H1 (cell line): ENCODE data around the gene HDAC9. TPM values are rescaled to one million over a fixed set of nuclear protein-coding genes. Genes with fewer than 3 reads are reported as not detected.

Experiments used
- CTCF ChIA-PET: fragments of 300-600 bp; sonication (Branson Sonifier 250); formaldehyde crosslinking; loops from one replicate; lab custom pipeline; 2021; ENCODE audit not compliant: partially characterized antibody; lab: Charles Lee
- POLR2A ChIA-PET: fragments of 300-600 bp; sonication (Branson Sonifier 250); formaldehyde crosslinking; loops from one replicate; lab custom pipeline; 2021; ENCODE audit warnings: inconsistent platforms; ENCODE audit not compliant: partially characterized antibody; lab: Charles Lee
- DNase-seq, 2 experiments: peaks; one replicate each; pipeline versions ENCODE4 v3.0.0 to v3.0.0-alpha.2; 2010 to 2022; ENCODE audit warnings: low spot score in 2 of 2, low read depth in 1 of 2, mixed read lengths in 1 of 2
- FAIRE-seq: peaks from 2 replicates; lab custom pipeline; 2011; peaks lifted over from hg19 to GRCh38; lab: Jason Lieb, UNC
- H2AFZ ChIP-seq: 2 replicates; pipeline ENCODE4 v1.8.1; 2012; ENCODE audit warnings: low read length, inconsistent platforms
- H2AK5ac ChIP-seq: 2 replicates; pipeline ENCODE4 v1.6.1; 2013; ENCODE audit warnings: low read depth, low read length
- H2BK120ac ChIP-seq: replicated peaks from 2 replicates; pipeline ENCODE3; 2013; ENCODE audit warnings: low read depth, low read length, inconsistent platforms
- H2BK12ac ChIP-seq: 2 replicates; pipeline ENCODE4 v1.6.1; 2013; ENCODE audit warnings: low read depth, low read length
- H2BK15ac ChIP-seq: 2 replicates; pipeline ENCODE4 v1.6.1; 2013; ENCODE audit warnings: low read length
- H2BK20ac ChIP-seq: 2 replicates; pipeline ENCODE4 v1.6.1; 2013; ENCODE audit warnings: low read length
- H2BK5ac ChIP-seq: 2 replicates; pipeline ENCODE4 v1.6.1; 2013; ENCODE audit warnings: low read depth, low read length
- H3K14ac ChIP-seq: 2 replicates; pipeline ENCODE4 v1.6.1; 2013; ENCODE audit warnings: inconsistent platforms; ENCODE audit not compliant: insufficient read length
- H3K18ac ChIP-seq: 2 replicates; pipeline ENCODE4 v1.6.1; 2013; ENCODE audit warnings: low read length; ENCODE audit errors: extremely low read depth
- H3K23ac ChIP-seq: 2 replicates; pipeline ENCODE4 v1.6.1; 2013; ENCODE audit warnings: inconsistent platforms; ENCODE audit not compliant: insufficient read length
- H3K23me2 ChIP-seq: 2 replicates; pipeline ENCODE4 v1.6.1; 2013; ENCODE audit warnings: low read depth, low read length
- H3K27ac ChIP-seq: 2 replicates; pipeline ENCODE4 v1.6.1; 2011; ENCODE audit warnings: low read depth, low read length, inconsistent platforms
- H3K27me3 ChIP-seq, 4 experiments: replicated peaks in 1 of 4; 1 replicate in 1 of 4; 2 replicates in 3 of 4; pipeline versions ENCODE4 v1.6.1 to v1.8.1; 2011 to 2013; ENCODE audit warnings: low read length in 3 of 4, mild to moderate bottlenecking in 3 of 4, inconsistent platforms in 2 of 4, mixed read lengths in 2 of 4, moderate library complexity in 1 of 4; ENCODE audit not compliant: control insufficient read depth in 3 of 4, insufficient read depth in 3 of 4; ENCODE audit errors: extremely low read depth in 1 of 4
- H3K36me3 ChIP-seq, 4 experiments: 2 replicates each; pipeline versions ENCODE4 v1.6.1 to v1.8.1; 2011 to 2013; ENCODE audit warnings: mild to moderate bottlenecking in 4 of 4, low read length in 3 of 4, moderate library complexity in 2 of 4, control low read depth in 1 of 4, inconsistent platforms in 1 of 4; ENCODE audit not compliant: insufficient read depth in 4 of 4, control insufficient read depth in 2 of 4
- H3K4ac ChIP-seq: replicated peaks from 2 replicates; pipeline ENCODE3; 2013; ENCODE audit warnings: low read length, low read depth, mixed read lengths, inconsistent platforms; ENCODE audit not compliant: insufficient read length
- H3K4me1 ChIP-seq, 4 experiments: replicated peaks in 1 of 4; 1 replicate in 1 of 4; 2 replicates in 3 of 4; pipeline versions ENCODE4 v1.6.1 to v1.8.1; 2011 to 2013; ENCODE audit warnings: low read length in 3 of 4, inconsistent platforms in 2 of 4, mixed read lengths in 1 of 4; ENCODE audit not compliant: insufficient read depth in 4 of 4, control insufficient read depth in 3 of 4
- H3K4me2 ChIP-seq, 2 experiments: 2 replicates each; pipeline versions ENCODE4 v1.6.1 to v1.8.1; 2011 to 2013; ENCODE audit warnings: low read depth in 2 of 2, low read length in 2 of 2, control low read depth in 1 of 2, inconsistent platforms in 1 of 2, mild to moderate bottlenecking in 1 of 2; ENCODE audit not compliant: insufficient read depth in 1 of 2
- H3K4me3 ChIP-seq, 4 experiments: fragments of 200-600, 300-600 bp in 1 of 4; sonication (generic), shearing (Covaris generic), sonication (Bioruptor Twin) in 1 of 4; 2 replicates each; pipeline versions ENCODE4 v1.5.1 to v1.8.1; 2011 to 2016; ENCODE audit warnings: low read length in 4 of 4, low read depth in 3 of 4, control low read depth in 2 of 4, inconsistent platforms in 2 of 4, mild to moderate bottlenecking in 2 of 4, mixed read lengths in 1 of 4, moderate library complexity in 1 of 4; ENCODE audit not compliant: insufficient read depth in 2 of 4; ENCODE audit errors: extremely low read depth in 1 of 4
- H3K56ac ChIP-seq: replicated peaks from 2 replicates; pipeline ENCODE3; 2013; ENCODE audit warnings: low read depth, mild to moderate bottlenecking, mixed read lengths, low read length, inconsistent platforms; ENCODE audit not compliant: insufficient read length
- H3K79me1 ChIP-seq: 2 replicates; pipeline ENCODE4 v1.6.1; 2013; ENCODE audit warnings: low read depth, low read length, control low read depth
- H3K79me2 ChIP-seq, 2 experiments: 2 replicates each; pipeline versions ENCODE4 v1.6.1 to v1.8.1; 2012 to 2013; ENCODE audit warnings: low read length in 2 of 2, mild to moderate bottlenecking in 2 of 2, inconsistent platforms in 1 of 2; ENCODE audit not compliant: insufficient read depth in 2 of 2, control insufficient read depth in 1 of 2
- H3K9ac ChIP-seq, 4 experiments: replicated peaks in 1 of 4; 1 replicate in 1 of 4; 2 replicates in 3 of 4; pipeline versions ENCODE4 v1.6.1 to v1.8.1; 2011 to 2013; ENCODE audit warnings: low read depth in 3 of 4, low read length in 3 of 4, control low read depth in 2 of 4, mild to moderate bottlenecking in 2 of 4, moderate library complexity in 2 of 4, inconsistent platforms in 1 of 4; ENCODE audit errors: extremely low read depth in 1 of 4
- H3K9me3 ChIP-seq, 2 experiments: 2 replicates each; pipeline versions ENCODE4 v1.6.1 to v1.8.1; 2012 to 2013; ENCODE audit warnings: mild to moderate bottlenecking in 2 of 2, moderate library complexity in 2 of 2, control low read depth in 1 of 2, inconsistent platforms in 1 of 2, low read depth in 1 of 2, low read length in 1 of 2, mixed read lengths in 1 of 2; ENCODE audit not compliant: insufficient read depth in 2 of 2
- H4K20me1 ChIP-seq, 2 experiments: replicated peaks in 1 of 2; 2 replicates each; pipeline versions ENCODE3 to v1.8.1; 2011 to 2013; ENCODE audit warnings: inconsistent platforms in 2 of 2, low read length in 2 of 2, mild to moderate bottlenecking in 1 of 2; ENCODE audit not compliant: insufficient read depth in 2 of 2, control insufficient read depth in 1 of 2
- H4K5ac ChIP-seq: 2 replicates; pipeline ENCODE4 v1.6.1; 2013; ENCODE audit warnings: low read length, low read depth, mixed read lengths, inconsistent platforms; ENCODE audit not compliant: insufficient read length
- H4K8ac ChIP-seq: 2 replicates; pipeline ENCODE4 v1.8.0; 2013; ENCODE audit warnings: mild to moderate bottlenecking, moderate library complexity, low read length, inconsistent platforms; ENCODE audit not compliant: insufficient read depth; ENCODE audit errors: extremely low read depth
- H4K91ac ChIP-seq: replicated peaks from 2 replicates; pipeline ENCODE3; 2013; ENCODE audit warnings: low read length, mixed read lengths, inconsistent platforms; ENCODE audit not compliant: insufficient read length
- BCL11A ChIP-seq, 2 experiments: IDR thresholded peaks; one replicate each; pipeline ENCODE4 v1.6.1; 2011; ENCODE audit warnings: low read depth in 2 of 2, low read length in 2 of 2, mild to moderate bottlenecking in 2 of 2
- CHD1 ChIP-seq: IDR thresholded peaks from 2 replicates; pipeline ENCODE4 v1.6.1; 2012; ENCODE audit warnings: low read depth, low read length, improper control_type of control experiment
- CHD2 ChIP-seq: IDR thresholded peaks from 2 replicates; pipeline ENCODE4 v1.6.1; 2012; ENCODE audit warnings: low read length, improper control_type of control experiment
- FOSL1 ChIP-seq: IDR thresholded peaks from 2 replicates; pipeline ENCODE4 v1.6.1; 2011; ENCODE audit warnings: mild to moderate bottlenecking, low read depth, low read length, moderate library complexity; ENCODE audit not compliant: insufficient read depth
- GABPA ChIP-seq: IDR thresholded peaks from 2 replicates; pipeline ENCODE4 v1.6.1; 2011; ENCODE audit warnings: mild to moderate bottlenecking, low read length, moderate library complexity, borderline replicate concordance; ENCODE audit not compliant: insufficient read depth
- HDAC2 ChIP-seq, 2 experiments: fragments of 300-600 bp in 1 of 2; sonication (generic) in 1 of 2; IDR thresholded peaks; 2 replicates each; pipeline ENCODE4 v1.6.1; 2011 to 2012; ENCODE audit warnings: low read depth in 2 of 2, low read length in 2 of 2, mild to moderate bottlenecking in 2 of 2, moderate library complexity in 2 of 2, borderline replicate concordance in 1 of 2, inconsistent platforms in 1 of 2
- JUN ChIP-seq: IDR thresholded peaks from 2 replicates; pipeline ENCODE4 v1.6.1; 2011; ENCODE audit warnings: low read depth, mild to moderate bottlenecking, improper control_type of control experiment, low read length
- NRF1 ChIP-seq: IDR thresholded peaks from 2 replicates; pipeline ENCODE4 v1.6.1; 2011; ENCODE audit warnings: mild to moderate bottlenecking, low read depth, low read length, improper control_type of control experiment
- TAF7 ChIP-seq: optimal IDR thresholded peaks from 2 replicates; pipeline ENCODE3; 2011; ENCODE audit warnings: low read depth, mild to moderate bottlenecking, inconsistent platforms, low read length, moderate library complexity, borderline replicate concordance
- WGBS, 2 experiments: shearing (Covaris generic) in 1 of 2; methylation state at CpG; one replicate each; pipeline versions ENCODE4 v1.1.6 to v1.1.7; 2013 to 2015; ENCODE audit warnings: low lambda C conversion rate in 2 of 2, mixed read lengths in 2 of 2, inconsistent platforms in 1 of 2, low coverage in 1 of 2, missing lambda C conversion rate in 1 of 2; ENCODE audit not compliant: insufficient replicate concordance in 2 of 2, insufficient coverage in 1 of 2, insufficient read length in 1 of 2; ENCODE audit errors: extremely low coverage in 1 of 2, missing lambda C conversion rate in 1 of 2; 5-methylcytosine and 5-hydroxymethylcytosine counted together
- polyA plus RNA-seq, 7 experiments: library from polyadenylated mRNA; depleted of rRNA in 3 of 7; stranded (reverse) in 5 of 7; unstranded in 2 of 7; fragments of >200 nt in 5 of 7; fragments of 200-250 nt in 2 of 7; gene quantifications; 1 replicate in 5 of 7; 2 replicates in 1 of 7; 4 replicates in 1 of 7; pipeline versions ENCODE4 v1.2.1 to v1.2.3, GENCODE V29; 2011 to 2013; ENCODE audit warnings: missing spikeins in 2 of 7, mixed read lengths in 2 of 7
- total RNA-seq: library from RNA; stranded (reverse); fragmentation: NEBNext Ultra II Directional; extraction: Animal tissue kit (Norgen Biotek cat#: 25700); gene quantifications from 2 replicates; pipeline ENCODE4 v1.2.1, GENCODE V29; 2021

The HDAC9 gene
- total and polyA plus RNA-seq, 2 of the 8 experiments (the other 6 are each of a cell fraction or from before 2014, with no cell fraction given): 9.5 to 13.1 TPM

- Histone ChIP-seq H3K23ac (no peak overlapping the region), H4K91ac (no peak overlapping the region), H3K36me3 (peaks cover 0 to 5% (median 0%) of the 10 kb centered on the region in 4 experiments; a peak in 4 of 8 replicates), H2AFZ (no peak overlapping the region), H2AK5ac (no peak overlapping the region), H3K4ac (no peak overlapping the region), H3K23me2 (no peaks in the 10 kb centered on the region), H2BK120ac (no peak overlapping the region), H2BK15ac (no peak overlapping the region), H3K79me1 (no peaks in the 10 kb centered on the region), H4K8ac (no peak overlapping the region), H3K79me2 (no peaks in the 10 kb centered on the region), H4K20me1 (no peaks in the 10 kb centered on the region), H2BK20ac (no peak overlapping the region), H3K27ac (no peak overlapping the region), H3K9ac (no peak overlapping the region), H3K4me1 (no peaks in the 10 kb centered on the region), H3K4me3 (no peak overlapping the region), H2BK12ac (no peak overlapping the region), H3K27me3 (no peaks in the 10 kb centered on the region), H3K18ac (no peak overlapping the region), H3K9me3 (no peaks in the 10 kb centered on the region), H3K14ac (no peak overlapping the region), H4K5ac (no peak overlapping the region), H2BK5ac (no peak overlapping the region), H3K4me2 (no peak overlapping the region), H3K56ac (no peak overlapping the region)
- ChIA-PET POLR2A (interaction anchor here (0.6 kb wide), 1 partner anchor 96 kb away, joined by 3 read pairs; no protein-coding TSS in a partner anchor), CTCF (interaction anchor here (1.3 to 10.2 kb wide), 4 partner anchors 17 to 242 kb away, joined by 4 to 94 read pairs (median 29); no protein-coding TSS in a partner anchor)
- FAIRE-seq (no peak), DNase-seq (no peak)
- 89% methylated on average over 4 of the region's 4 CpGs; no CpG with 5 or more reads in 1 of the 2 experiments for WGBS, 2 experiments
- no peak for TF ChIP-seq HDAC2 (IDR thresholded peaks at IDR 0.05; ENCODE audit: borderline replicate concordance in 1 of 2, low read depth in 2 of 2, low read length in 2 of 2)
- no peak for TF ChIP-seq FOSL1
- no peak for TF ChIP-seq TAF7
- no peak for TF ChIP-seq GABPA
- no peak for TF ChIP-seq CHD1
- no peak for TF ChIP-seq JUN
- no peak for TF ChIP-seq BCL11A (IDR thresholded peaks at IDR 0.05; ENCODE audit: low read depth in 2 of 2, low read length in 2 of 2)
- no peak for TF ChIP-seq CHD2
- TF ChIP-seq NRF1: no peak
Observed at GRCh38 chr7:18593602-18594279, 98.2 kb downstream of the HDAC9 start.
